ENCODE measurements around the gene ACIN1. TPM values are rescaled to one million over a fixed set of nuclear protein-coding genes. Genes with fewer than 3 reads are reported as not detected.

ACIN1 gene
- total and polyA plus RNA-seq, 10 donors = 59.2 to 228 (median 186) TPM

- intact Hi-C loops (cut with DNase I; ENCODE audit: low total_unique reads) = no loop called here
- no peaks in the 10 kb centered on the region for H3K4me1 ChIP-seq
- 90 to 94% (median 92%) methylated on average over 10 to 11 of the region's 11 CpGs for WGBS, 5 donors
- no peak overlapping the region for H3K27ac ChIP-seq
- H3K4me3 ChIP-seq = no peak overlapping the region
- peaks cover 0 to 53% (median 0%) of the 10 kb centered on the region in 6 donors for H3K36me3 ChIP-seq
- no peaks in the 10 kb centered on the region for H3K9me3 ChIP-seq
- no peaks in the 10 kb centered on the region for H3K27me3 ChIP-seq (replicated peaks in 1 of 7)
- peak; percentile 43 for DNase-seq
- TF ChIP-seq CTCF (IDR thresholded peaks at IDR 0.05 in 8 of 11, conservative IDR thresholded peaks at IDR 0.05 in 3 of 11) (no peak), POLR2A (IDR thresholded peaks at IDR 0.05) (no peak), POLR2AphosphoS5 (IDR thresholded peaks at IDR 0.05) (no peak)
Observed at GRCh38 chr14:23137192-23137812, 42.4 kb upstream of the ACIN1 start.

DNA sequence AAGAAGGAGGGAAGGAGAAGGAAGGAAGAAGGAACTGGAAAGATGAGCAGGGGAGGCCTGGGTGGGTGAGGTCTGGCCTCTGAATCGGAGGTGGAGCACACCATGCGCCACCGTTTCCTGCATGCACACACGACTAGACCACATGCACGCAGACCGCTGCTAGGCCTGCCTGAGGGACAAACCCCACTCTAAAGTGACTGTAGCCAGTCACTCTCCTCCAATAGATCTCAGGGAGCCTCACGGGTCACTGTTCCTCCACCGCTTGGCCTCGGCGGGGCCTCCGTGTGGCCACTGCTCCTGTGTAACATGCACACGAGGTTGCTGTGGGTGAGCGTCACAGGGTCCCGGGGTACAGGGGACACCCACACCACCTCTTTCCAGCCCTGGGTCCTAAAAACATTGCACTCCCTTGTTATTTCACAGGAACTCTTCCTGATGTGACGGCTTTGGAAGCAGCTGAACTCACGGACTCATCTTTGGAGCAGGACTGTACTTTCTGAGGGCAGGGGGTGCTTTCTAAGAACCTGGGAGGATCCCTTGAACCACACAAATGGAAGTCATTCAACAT, 41.7 kb upstream of the ACIN1 start:
- TF ChIP-seq CTCF (IDR thresholded peaks at IDR 0.05 in 8 of 11, conservative IDR thresholded peaks at IDR 0.05 in 3 of 11) = no peak
- TF ChIP-seq POLR2AphosphoS5 (IDR thresholded peaks at IDR 0.05) = no peak
- peaks cover 0 to under 1% (median 0%) of the 10 kb centered on the region in 6 donors for H3K4me1 ChIP-seq
- WGBS, 5 donors = 82 to 94% (median 88%) methylated on average over 15 to 16 of the region's 16 CpGs
- no peak overlapping the region for H3K27ac ChIP-seq
- no peaks in the 10 kb centered on the region for H3K27me3 ChIP-seq (replicated peaks in 1 of 7)
- H3K9me3 ChIP-seq = no peaks in the 10 kb centered on the region
- no peak overlapping the region for H3K4me3 ChIP-seq
- peak; percentile 61 for DNase-seq
- intact Hi-C loops (cut with DNase I; ENCODE audit: low total_unique reads) = no loop called here
- H3K36me3 ChIP-seq = peaks cover 0 to 55% (median 0%) of the 10 kb centered on the region in 6 donors

DNA sequence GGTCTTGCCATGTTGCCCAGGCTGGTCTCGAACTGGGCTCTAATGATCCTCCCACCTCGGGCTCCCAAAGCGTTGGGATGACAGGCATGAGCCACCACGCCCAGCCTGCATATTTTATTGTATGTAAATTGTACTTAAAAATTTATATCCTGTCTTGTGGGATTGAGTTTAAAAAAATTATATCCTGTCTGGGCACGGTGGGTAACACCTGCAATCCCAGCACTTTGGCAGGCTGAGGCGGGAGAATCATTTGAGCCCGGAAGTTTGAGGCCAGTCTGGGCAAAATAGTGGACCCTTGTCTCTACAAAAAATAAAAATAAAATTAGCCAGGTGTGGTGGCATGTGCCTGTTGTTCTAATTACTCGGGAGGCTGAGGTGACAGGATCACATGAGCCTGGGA, 38.0 kb upstream of the ACIN1 start:
- H3K27me3 ChIP-seq (replicated peaks in 1 of 7) = no peaks in the 10 kb centered on the region
- WGBS, 5 donors = 69 to 76% (median 71%) methylated on average over 8 of the region's 8 CpGs
- H3K4me1 ChIP-seq = peaks cover 0 to 37% (median 13%) of the 10 kb centered on the region in 6 donors
- H3K4me3 ChIP-seq = no peak overlapping the region
- no peak overlapping the region for H3K27ac ChIP-seq
- intact Hi-C loops (cut with DNase I; ENCODE audit: low total_unique reads) = no loop called here
- TF ChIP-seq CTCF (IDR thresholded peaks at IDR 0.05 in 8 of 11, conservative IDR thresholded peaks at IDR 0.05 in 3 of 11) (no peak), POLR2AphosphoS5 (IDR thresholded peaks at IDR 0.05) (no peak), POLR2A (IDR thresholded peaks at IDR 0.05) (no peak)
- peak; percentile 3 for DNase-seq
- H3K9me3 ChIP-seq = no peaks in the 10 kb centered on the region
- peaks cover 0 to 46% (median 0%) of the 10 kb centered on the region in 6 donors for H3K36me3 ChIP-seq

- H3K27me3 ChIP-seq (replicated peaks in 1 of 7) = no peaks in the 10 kb centered on the region
- TF ChIP-seq POLR2A (IDR thresholded peaks at IDR 0.05) (no peak), POLR2AphosphoS5 (IDR thresholded peaks at IDR 0.05) (no peak), CTCF (IDR thresholded peaks at IDR 0.05 in 8 of 11, conservative IDR thresholded peaks at IDR 0.05 in 3 of 11) (no peak)
- peaks cover 0 to 46% (median 2%) of the 10 kb centered on the region in 6 donors for H3K36me3 ChIP-seq
- H3K4me1 ChIP-seq = peaks cover 0 to 39% (median 13%) of the 10 kb centered on the region in 6 donors
- no peak overlapping the region for H3K27ac ChIP-seq
- no peak overlapping the region for H3K4me3 ChIP-seq
- no peaks in the 10 kb centered on the region for H3K9me3 ChIP-seq
- DNase-seq = peak; percentile 36
- intact Hi-C loops (cut with DNase I; ENCODE audit: low total_unique reads) = no loop called here
- WGBS, 5 donors = 72 to 94% (median 84%) methylated on average over 5 of the region's 5 CpGs
Observed at GRCh38 chr14:23131482-23131881, 36.5 kb upstream of the ACIN1 start.

Data from spleen (tissue), 11 donors.